ENCODE results near the gene ATP2C2. TPM values are rescaled to one million over a fixed set of nuclear protein-coding genes. Genes with fewer than 3 reads are reported as not detected.

ATP2C2 gene
- polyA plus RNA-seq, 1 donor from 2014 or later, result not detected

- H3K4me3 Mint-ChIP-seq, result no peak overlapping the region
- H3K4me1 Mint-ChIP-seq, result peaks cover 39 to 50% (median 50%) of the 10 kb centered on the region in 3 donors
- H3K27ac Mint-ChIP-seq, result no peak overlapping the region
These were observed 141.0 kb downstream of the ATP2C2 start for GRCh38 chr16:84509032-84509950.

GRCh38 chr16:84511180-84511800 is 143.0 kb downstream of the ATP2C2 start:
- Mint-ChIP-seq H3K4me3 (peak overlapping the region; percentile 29 to 83 (median 71)), H3K4me1 (peaks cover 33 to 50% (median 47%) of the 10 kb centered on the region in 3 donors)

More at GRCh38 chr16:84509032-84509950, 141.0 kb downstream of the ATP2C2 start:
- no peaks in the 10 kb centered on the region for H3K27me3 Mint-ChIP-seq
- H3K36me3 Mint-ChIP-seq, result no peaks in the 10 kb centered on the region
- H3K9me3 Mint-ChIP-seq, result no peaks in the 10 kb centered on the region

GRCh38 chr16:84511831-84512230 is 143.5 kb downstream of the ATP2C2 start:
- Mint-ChIP-seq H3K4me3 (peak overlapping the region in 1 of 4 donors; percentile 73), H3K4me1 (peaks cover 30 to 46% (median 43%) of the 10 kb centered on the region in 3 donors), H3K27me3 (no peaks in the 10 kb centered on the region), H3K36me3 (peaks cover 1% of the 10 kb centered on the region), H3K27ac (peak overlapping the region; percentile 73 to 97 (median 81)), H3K9me3 (no peaks in the 10 kb centered on the region)

More at GRCh38 chr16:84511180-84511800, 143.0 kb downstream of the ATP2C2 start:
- Mint-ChIP-seq H3K27me3 (no peaks in the 10 kb centered on the region), H3K27ac (peak overlapping the region; percentile 73 to 97 (median 81)), H3K9me3 (no peaks in the 10 kb centered on the region), H3K36me3 (peaks cover 1% of the 10 kb centered on the region)

- peaks cover 24 to 35% (median 34%) of the 10 kb centered on the region in 3 donors for H3K4me1 Mint-ChIP-seq
- H3K27ac Mint-ChIP-seq, result peak overlapping the region; percentile 69 to 95 (median 79)
- no peaks in the 10 kb centered on the region for H3K27me3 Mint-ChIP-seq
- peaks cover 1% of the 10 kb centered on the region for H3K36me3 Mint-ChIP-seq
- no peak overlapping the region for H3K4me3 Mint-ChIP-seq
- no peaks in the 10 kb centered on the region for H3K9me3 Mint-ChIP-seq
These were observed 144.8 kb downstream of the ATP2C2 start for GRCh38 chr16:84513123-84513522.

GRCh38 chr16:84513666-84514065 is 145.3 kb downstream of the ATP2C2 start:
- no peaks in the 10 kb centered on the region for H3K9me3 Mint-ChIP-seq
- H3K4me1 Mint-ChIP-seq, result peaks cover 20 to 33% (median 31%) of the 10 kb centered on the region in 3 donors
- peak overlapping the region in 1 of 4 donors; percentile 75 for H3K4me3 Mint-ChIP-seq
- peak overlapping the region; percentile 69 to 95 (median 90) for H3K27ac Mint-ChIP-seq
- H3K27me3 Mint-ChIP-seq, result no peaks in the 10 kb centered on the region
- H3K36me3 Mint-ChIP-seq, result peaks cover 1% of the 10 kb centered on the region

Other genes with a start within 250 kb of the ATP2C2 start
- gene HSDL1, start 223.4 kb upstream of the ATP2C2 start, polyA plus RNA-seq, result 12.3 TPM
- gene DNAAF1, start 223.2 kb upstream of the ATP2C2 start, polyA plus RNA-seq, result not detected
- gene TAF1C, start 181.5 kb upstream of the ATP2C2 start, polyA plus RNA-seq, result 6.5 TPM
- gene ADAD2, start 177.4 kb upstream of the ATP2C2 start, polyA plus RNA-seq, result not detected
- not detected for gene KCNG4, start 128.5 kb upstream of the ATP2C2 start, polyA plus RNA-seq
- gene WFDC1, start 73.7 kb upstream of the ATP2C2 start, polyA plus RNA-seq, result not detected
- gene MEAK7, start 136.1 kb downstream of the ATP2C2 start, polyA plus RNA-seq, result 8.2 TPM
- gene COTL1, start 249.5 kb downstream of the ATP2C2 start, polyA plus RNA-seq, result 725 TPM